CD4-positive, alpha-beta T cell (primary cell): ENCODE data around the gene BRIX1. TPM values are rescaled to one million over a fixed set of nuclear protein-coding genes. Genes with fewer than 3 reads are reported as not detected.

Experiments
- ATAC-seq: fragments of 200-7000 bp; cut with Tn5 transposase; one replicate; pipeline ENCODE4 v1.10.0; 2022; ENCODE audit warnings: mild to moderate bottlenecking; ENCODE audit not compliant: poor library complexity
- CTCF ChIA-PET: fragments of 350-600 bp; sonication (Branson Sonifier 250); formaldehyde crosslinking; loops from one replicate; lab custom pipeline; 2021; ENCODE audit warnings: antibody characterized with exemption, inconsistent platforms; lab: Charles Lee
- POLR2A ChIA-PET: fragments of 350-600 bp; sonication (Branson Sonifier 250); formaldehyde crosslinking; loops from one replicate; lab custom pipeline; 2021; ENCODE audit warnings: antibody characterized with exemption, inconsistent platforms; lab: Charles Lee
- DNase-seq, 14 experiments: peaks; one replicate each; pipeline ENCODE4 v3.0.0-alpha.2; 2013 to 2020; ENCODE audit warnings: mixed read lengths in 2 of 14
- H3K27ac ChIP-seq, 2 donors: one replicate each; pipeline versions ENCODE4 v1.5.1 to v1.7.0; 2013; ENCODE audit warnings: low read length in 2 of 2, low read depth in 1 of 2, mild to moderate bottlenecking in 1 of 2
- H3K27me3 ChIP-seq, 2 experiments: 1 replicate in 1 of 2; 2 replicates in 1 of 2; pipeline versions ENCODE4 v1.6.1 to v1.7.0; 2013; ENCODE audit warnings: low read length in 2 of 2, control low read depth in 1 of 2, mild to moderate bottlenecking in 1 of 2, moderate library complexity in 1 of 2; ENCODE audit not compliant: insufficient read depth in 2 of 2, control insufficient read depth in 1 of 2
- H3K36me3 ChIP-seq: one replicate; pipeline ENCODE4 v1.6.1; 2013; ENCODE audit warnings: low read length, control low read depth; ENCODE audit not compliant: insufficient read depth
- H3K4me1 ChIP-seq: one replicate; pipeline ENCODE4 v1.6.1; 2013; ENCODE audit warnings: low read length, control low read depth; ENCODE audit not compliant: insufficient read depth
- H3K4me3 ChIP-seq: one replicate; pipeline ENCODE4 v1.5.1; 2013; ENCODE audit warnings: mild to moderate bottlenecking, low read length, moderate library complexity
- H3K9me3 ChIP-seq, 2 experiments: 1 replicate in 1 of 2; 2 replicates in 1 of 2; pipeline versions ENCODE4 v1.6.1 to v1.7.0; 2013; ENCODE audit warnings: low read length in 2 of 2, mild to moderate bottlenecking in 2 of 2, control low read depth in 1 of 2, moderate library complexity in 1 of 2; ENCODE audit not compliant: control insufficient read depth in 1 of 2, insufficient read depth in 1 of 2
- H3K27ac Mint-ChIP-seq: one replicate; pipeline ENCODE4 v1.8.0; 2020; ENCODE audit warnings: mixed read lengths
- H3K27me3 Mint-ChIP-seq: one replicate; pipeline ENCODE4 v1.8.0; 2021; ENCODE audit warnings: mixed read lengths
- H3K36me3 Mint-ChIP-seq: one replicate; pipeline ENCODE4 v1.8.0; 2021; ENCODE audit warnings: low read depth, mixed read lengths
- H3K4me1 Mint-ChIP-seq: one replicate; pipeline ENCODE4 v1.8.0; 2021; ENCODE audit warnings: low read depth, mixed read lengths
- H3K4me3 Mint-ChIP-seq: one replicate; pipeline ENCODE4 v1.8.0; 2020; ENCODE audit warnings: mild to moderate bottlenecking, mixed read lengths
- H3K9me3 Mint-ChIP-seq: one replicate; pipeline ENCODE4 v1.8.0; 2020; ENCODE audit warnings: mixed read lengths
- intact Hi-C, 2 experiments: fragments of 100-400 bp; cut with DNase I in 1 of 2; cut with micrococcal nuclease in 1 of 2; formaldehyde crosslinking; loops; one replicate each; pipeline versions ENCODE4 v1.15.1 to v1.9.0; 2023 to 2025; cut with DNase I, micrococcal nuclease
- total RNA-seq, 174 experiments: library from RNA in 2 of 174; stranded (reverse) in 2 of 174; gene quantifications; one replicate each; pipeline ENCODE4 v1.2.3 and lab custom pipeline; 2021 to 2026
- TF ChIP-seq, protein P1 (sequence below): fragments of 200-600 bp; IDR thresholded peaks from one replicate; pipeline ENCODE4 v1.8.0; 2022; ENCODE audit warnings: antibody characterized with exemption, mild to moderate bottlenecking

The BRIX1 gene
- total RNA-seq, 2 experiments from 2014 or later, result 29.7 to 30.2 TPM

DNA sequence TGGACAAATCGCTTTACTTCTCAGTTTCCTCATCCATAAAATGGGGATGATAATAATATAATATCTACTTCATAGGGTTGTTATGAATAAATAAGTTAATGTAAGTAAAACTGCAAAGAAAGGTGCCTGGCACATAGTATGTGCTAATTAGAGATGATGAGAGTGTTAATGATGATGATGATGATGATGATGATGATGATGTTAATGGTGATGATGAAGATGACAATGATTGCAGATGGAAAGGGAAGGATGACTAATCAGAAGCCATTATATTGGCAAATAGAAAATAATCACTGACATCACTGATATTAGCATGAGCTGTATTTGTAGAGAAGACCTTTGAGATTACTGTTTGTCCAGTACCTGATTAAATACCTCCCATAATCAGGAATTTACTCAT is 20.8 kb upstream of the BRIX1 start:
- no peaks in the 10 kb centered on the region for H3K4me1 Mint-ChIP-seq
- ChIA-PET POLR2A (no interaction called here), CTCF (no interaction called here)
- Histone ChIP-seq H3K27me3 (no peaks in the 10 kb centered on the region), H3K36me3 (no peaks in the 10 kb centered on the region), H3K4me3 (no peak overlapping the region), H3K27ac (no peak overlapping the region), H3K9me3 (no peaks in the 10 kb centered on the region), H3K4me1 (no peaks in the 10 kb centered on the region)
- no peak overlapping the region for H3K27ac Mint-ChIP-seq
- H3K27me3 Mint-ChIP-seq, result no peaks in the 10 kb centered on the region
- intact Hi-C loops, result loop anchor here in 1 of 2 experiments (5.0 kb wide), 1 partner anchor 422 kb away; no protein-coding TSS in a partner anchor
- TF ChIP-seq, protein P1, sequence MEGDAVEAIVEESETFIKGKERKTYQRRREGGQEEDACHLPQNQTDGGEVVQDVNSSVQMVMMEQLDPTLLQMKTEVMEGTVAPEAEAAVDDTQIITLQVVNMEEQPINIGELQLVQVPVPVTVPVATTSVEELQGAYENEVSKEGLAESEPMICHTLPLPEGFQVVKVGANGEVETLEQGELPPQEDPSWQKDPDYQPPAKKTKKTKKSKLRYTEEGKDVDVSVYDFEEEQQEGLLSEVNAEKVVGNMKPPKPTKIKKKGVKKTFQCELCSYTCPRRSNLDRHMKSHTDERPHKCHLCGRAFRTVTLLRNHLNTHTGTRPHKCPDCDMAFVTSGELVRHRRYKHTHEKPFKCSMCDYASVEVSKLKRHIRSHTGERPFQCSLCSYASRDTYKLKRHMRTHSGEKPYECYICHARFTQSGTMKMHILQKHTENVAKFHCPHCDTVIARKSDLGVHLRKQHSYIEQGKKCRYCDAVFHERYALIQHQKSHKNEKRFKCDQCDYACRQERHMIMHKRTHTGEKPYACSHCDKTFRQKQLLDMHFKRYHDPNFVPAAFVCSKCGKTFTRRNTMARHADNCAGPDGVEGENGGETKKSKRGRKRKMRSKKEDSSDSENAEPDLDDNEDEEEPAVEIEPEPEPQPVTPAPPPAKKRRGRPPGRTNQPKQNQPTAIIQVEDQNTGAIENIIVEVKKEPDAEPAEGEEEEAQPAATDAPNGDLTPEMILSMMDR, result no peak
- DNase-seq, result no peak
- no peaks in the 10 kb centered on the region for H3K9me3 Mint-ChIP-seq
- no peak for ATAC-seq
- H3K36me3 Mint-ChIP-seq, result no peaks in the 10 kb centered on the region
- H3K4me3 Mint-ChIP-seq, result no peak overlapping the region

DNA sequence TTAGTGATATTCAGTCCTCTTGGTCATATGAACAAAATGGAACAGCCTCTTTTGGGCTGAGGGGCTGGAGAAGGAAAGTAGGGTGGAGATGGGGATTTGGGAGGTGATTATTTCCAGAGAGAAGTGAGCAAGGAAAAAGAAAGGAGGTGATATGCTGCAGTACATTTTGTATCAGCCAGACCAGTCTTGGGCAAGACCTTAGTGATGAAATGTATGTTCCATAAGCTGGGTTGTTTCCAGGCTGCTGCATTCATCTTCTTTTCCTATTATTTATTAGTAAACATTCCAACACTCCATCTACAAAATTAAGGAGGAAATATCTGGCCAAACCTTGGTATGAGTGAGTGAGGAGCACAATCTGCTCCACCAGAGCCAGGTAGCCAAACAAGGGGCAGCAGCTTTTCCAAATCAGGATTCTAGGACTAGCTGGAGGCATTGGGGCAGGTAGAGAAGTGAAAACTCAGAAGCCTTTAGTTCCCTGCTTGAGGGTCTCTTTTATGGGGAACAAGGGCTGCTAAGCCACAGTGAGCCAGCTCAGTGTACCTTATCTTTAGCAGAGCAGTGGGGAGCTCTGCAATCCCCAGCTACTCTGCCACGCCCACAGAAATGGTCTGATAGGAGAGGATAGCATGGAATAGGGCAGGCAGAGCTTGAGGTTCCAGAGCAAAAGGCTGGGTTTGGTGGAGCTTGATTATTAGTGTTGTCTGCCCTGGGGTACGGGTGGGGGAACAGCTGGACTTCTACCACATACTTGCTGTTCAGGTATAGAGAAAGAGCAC is 19.7 kb upstream of the BRIX1 start:
- DNase-seq (no peak), ATAC-seq (no peak)
- no peaks in the 10 kb centered on the region for H3K36me3 ChIP-seq
- Mint-ChIP-seq H3K9me3 (no peaks in the 10 kb centered on the region), H3K27me3 (no peaks in the 10 kb centered on the region), H3K4me1 (no peaks in the 10 kb centered on the region), H3K4me3 (no peak overlapping the region), H3K36me3 (no peaks in the 10 kb centered on the region), H3K27ac (no peak overlapping the region)
- CTCF ChIA-PET, result no interaction called here
- TF ChIP-seq, protein P1, result no peak
- no peak overlapping the region for H3K27ac ChIP-seq
- H3K27me3 ChIP-seq, result no peaks in the 10 kb centered on the region
- H3K9me3 ChIP-seq, result no peaks in the 10 kb centered on the region
- intact Hi-C loops, result loop anchor here in 1 of 2 experiments (5.0 kb wide), 1 partner anchor 424 kb away; no protein-coding TSS in a partner anchor
- POLR2A ChIA-PET, result no interaction called here
- H3K4me3 ChIP-seq, result no peak overlapping the region
- H3K4me1 ChIP-seq, result no peaks in the 10 kb centered on the region

DNA sequence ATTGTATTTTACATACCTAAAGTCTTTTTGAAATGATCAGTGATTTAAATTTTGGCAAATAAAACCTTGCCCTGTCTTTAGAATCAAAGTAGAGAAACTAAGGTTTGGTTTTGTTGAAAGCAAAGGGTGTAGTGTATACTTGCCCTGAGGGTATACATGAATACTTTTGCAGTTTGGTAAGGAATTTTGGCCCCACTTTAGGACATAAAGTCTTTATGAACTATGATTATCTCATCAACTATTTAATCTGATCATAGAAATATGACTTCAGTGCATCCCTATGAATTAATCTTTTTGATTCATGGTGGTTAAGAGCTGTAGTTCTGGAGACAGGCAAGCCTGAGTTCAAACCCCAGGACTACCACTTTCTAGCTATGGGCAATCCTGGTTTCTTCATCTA is 17.9 kb upstream of the BRIX1 start:
- H3K27me3 ChIP-seq, result no peaks in the 10 kb centered on the region
- H3K9me3 ChIP-seq, result no peaks in the 10 kb centered on the region
- ChIA-PET POLR2A (interaction anchor here (1.2 kb wide), 1 partner anchor 18 kb away, joined by 3 read pairs; the partner anchor contains the start of genes BRIX1 and RAD1), CTCF (interaction anchor here (0.7 to 2.4 kb wide), 7 partner anchors 17 to 411 kb away, joined by 3 to 12 read pairs (median 3); partner anchors contain the start of gene RAD1)
- Mint-ChIP-seq H3K4me3 (no peak overlapping the region), H3K27ac (no peak overlapping the region), H3K4me1 (no peaks in the 10 kb centered on the region), H3K9me3 (no peaks in the 10 kb centered on the region), H3K36me3 (no peaks in the 10 kb centered on the region), H3K27me3 (no peaks in the 10 kb centered on the region)
- intact Hi-C loops, result loop anchor here (1.0 to 5.0 kb wide), 4 partner anchors 374 to 425 kb away; no protein-coding TSS in a partner anchor
- no peaks in the 10 kb centered on the region for H3K36me3 ChIP-seq
- TF ChIP-seq, protein P1, result no peak
- no peak for DNase-seq
- no peak for ATAC-seq
- no peaks in the 10 kb centered on the region for H3K4me1 ChIP-seq
- no peak overlapping the region for H3K27ac ChIP-seq
- H3K4me3 ChIP-seq, result no peak overlapping the region
